Activated CD4-positive, alpha-beta T cell treated with anti-CD3 and anti-CD28 coated beads, Interleukin-10, Interleukin-2, amounts not matched to agents 100 ng/mL and 50 ng/mL, durations not matched to agents 16 hours and 8 hours (primary cell): ENCODE results near the gene PRPF39.
"Not testable (repeated sequence)": the region's sequence is repeated elsewhere in the genome, so short reads cannot be mapped to it uniquely, and the experiment has no call there.

Experiments
- DNase-seq: peaks from one replicate; pipeline ENCODE4 v3.0.0-alpha.2; 2020

The PRPF39 gene

DNA sequence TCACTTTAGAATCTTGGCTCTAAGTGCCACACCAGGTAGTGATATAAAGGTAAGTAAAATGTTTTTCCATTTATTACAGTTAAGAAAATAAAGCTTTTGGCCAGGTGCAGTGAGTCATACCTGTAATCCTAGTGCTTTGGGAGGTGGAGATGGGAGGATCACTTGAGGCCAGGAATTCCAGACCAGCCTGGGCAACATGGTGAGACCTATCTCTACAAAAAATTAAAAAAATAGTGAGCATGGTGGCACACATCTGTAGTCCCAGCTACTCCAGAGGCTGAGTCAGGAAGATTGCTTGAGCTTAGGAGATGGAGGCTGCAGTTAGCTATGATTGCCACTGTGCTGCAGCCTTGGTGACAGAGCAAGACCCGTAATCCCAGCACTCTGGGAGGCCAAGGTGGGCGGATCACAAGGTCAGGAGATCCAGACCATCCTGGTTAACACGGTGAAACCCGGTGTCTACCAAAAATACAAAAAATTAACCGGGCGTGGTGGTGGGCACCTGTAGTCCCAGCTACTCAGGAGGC, 56.8 kb downstream of the PRPF39 start:
- no peak for DNase-seq

GRCh38 chr14:45142083-45142482, 58.2 kb downstream of the PRPF39 start:
- not testable (repeated sequence) for DNase-seq

DNA sequence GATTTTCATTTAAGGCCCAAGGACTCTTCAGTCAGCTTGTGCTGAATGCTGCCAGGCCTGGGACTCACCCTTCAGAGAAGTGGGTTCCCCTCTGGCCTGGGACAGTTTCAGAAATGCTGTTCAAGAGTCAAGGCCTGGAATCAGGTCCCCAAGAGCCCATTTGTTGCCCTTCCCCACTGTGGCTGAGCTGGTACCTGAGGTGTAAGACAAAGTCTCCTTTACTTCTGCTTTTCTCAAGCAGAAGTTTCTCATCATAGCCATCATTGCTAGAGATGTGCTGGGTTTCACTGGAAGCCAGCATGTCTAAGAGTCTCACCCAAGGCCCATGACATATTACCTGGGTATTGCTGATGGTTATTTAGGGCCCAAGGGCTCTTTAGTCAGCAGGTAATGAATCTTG, 60.7 kb downstream of the PRPF39 start:
- DNase-seq: no peak

DNA sequence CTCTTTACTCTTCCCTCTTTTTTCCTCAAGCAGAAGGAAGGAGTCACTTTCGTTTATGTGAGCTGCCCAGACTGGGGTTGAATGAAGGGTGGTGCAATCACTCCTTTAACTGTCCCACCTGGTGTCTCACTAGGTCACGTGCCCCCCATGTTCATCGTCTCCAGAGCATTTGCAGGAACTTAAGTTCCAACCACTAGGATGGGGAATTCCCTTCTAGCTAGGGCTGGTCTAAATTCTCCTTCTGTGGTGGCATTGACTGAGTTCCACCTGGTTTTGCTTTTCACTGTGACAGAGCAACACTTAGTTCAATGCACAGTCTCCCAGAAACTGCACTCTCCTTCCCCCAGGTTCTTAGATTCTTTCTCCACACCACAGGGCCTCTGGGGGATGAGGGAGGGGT, 61.3 kb downstream of the PRPF39 start:
- DNase-seq: no peak

GRCh38 chr14:45149602-45150001, 65.7 kb downstream of the PRPF39 start:
- DNase-seq: no peak

DNA sequence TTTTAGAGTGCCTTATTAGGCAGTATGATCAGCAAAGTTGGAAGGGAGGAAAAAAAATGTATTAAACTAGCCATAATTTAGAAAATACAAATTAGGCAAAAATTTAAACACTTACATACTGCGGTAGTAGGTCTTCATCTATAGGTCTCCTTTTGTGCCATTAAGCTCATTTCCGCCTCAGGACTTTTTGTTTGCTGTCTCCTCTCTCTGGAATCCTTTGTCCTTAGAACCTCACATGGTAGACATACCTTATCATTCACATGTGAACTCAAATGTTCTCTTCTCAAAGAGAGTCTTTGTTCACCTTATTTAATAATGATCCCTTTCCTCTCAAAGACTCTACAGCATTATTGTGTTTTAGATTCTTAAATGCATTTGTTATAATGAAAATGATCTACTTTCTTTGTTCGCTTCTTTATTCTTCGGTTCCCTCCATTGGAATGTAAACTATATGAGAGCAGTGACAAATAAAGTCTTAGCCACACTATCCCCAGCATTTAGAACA, 66.5 kb downstream of the PRPF39 start:
- DNase-seq: no peak

- peak; percentile 66 for DNase-seq
Observed at GRCh38 chr14:45156067-45156466, 72.2 kb downstream of the PRPF39 start.
